ENCODE results near the gene TLL2. TPM values are rescaled to one million over a fixed set of nuclear protein-coding genes. Genes with fewer than 3 reads are reported as not detected.

The TLL2 gene
- under 1 TPM; 0.09 to 0.18 TPM for total RNA-seq

DNA sequence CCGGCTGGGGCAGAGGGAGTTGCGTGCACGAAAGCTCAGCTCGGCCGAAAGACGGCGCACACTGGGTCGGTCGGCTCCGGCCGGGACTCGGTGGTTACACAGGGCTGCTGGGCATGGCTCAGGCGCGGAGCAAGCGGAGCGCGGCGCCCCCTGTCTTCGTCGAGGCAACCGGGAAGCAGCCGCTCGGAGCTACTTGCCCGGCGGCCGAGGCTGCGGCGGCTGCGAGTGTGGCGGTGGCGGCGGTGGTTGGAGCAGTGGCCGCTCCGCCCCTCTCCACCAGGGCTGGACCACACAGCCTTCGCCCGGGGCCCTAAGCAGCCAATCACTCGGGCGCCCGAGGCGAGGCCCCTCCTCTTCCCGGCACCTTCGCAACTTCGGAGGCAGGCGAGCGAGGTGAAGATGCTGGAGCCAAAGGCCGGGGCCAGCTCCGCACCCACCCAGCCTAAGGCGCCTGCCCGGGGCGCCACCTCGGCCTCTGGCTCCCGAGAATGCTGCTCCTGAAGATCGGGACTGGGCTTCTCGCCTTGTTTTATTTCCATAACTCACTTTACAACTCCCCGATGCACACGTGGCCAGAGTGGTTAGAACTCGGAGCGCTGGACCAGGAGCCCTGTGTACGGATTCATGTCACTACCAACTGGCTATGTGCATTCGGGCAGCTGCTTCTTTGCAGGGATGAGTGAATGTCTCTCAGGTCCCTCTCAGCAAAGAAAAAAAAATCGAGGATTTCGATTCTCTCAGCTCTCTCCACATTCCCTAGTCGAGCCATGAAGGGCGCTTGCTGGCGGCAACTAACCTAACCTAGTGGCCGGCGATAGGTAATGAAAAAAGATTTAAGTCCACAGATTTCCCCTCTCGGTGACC, at the start of gene TLL2:
Gene TLL2, minus strand, starts transcription at position 229 of the 864 bp plus-strand sequence. CDS start 241 bp downstream, outside the sequence.
- ChIA-PET CTCF (interaction anchor here (0.7 to 5.7 kb wide), 24 partner anchors 9 to 1102 kb away, joined by 3 to 33 read pairs (median 4); no protein-coding TSS in a partner anchor), POLR2A (interaction anchor here (1.2 kb wide), 1 partner anchor 9 kb away, joined by 3 read pairs; no protein-coding TSS in a partner anchor)
- H3K4me3 Mint-ChIP-seq, result peak within 1 kb of the TSS; percentile 60
- intact Hi-C loops (cut with micrococcal nuclease), result loop anchor here (5.0 kb wide), 1 partner anchor 117 kb away; no protein-coding TSS in a partner anchor
- H3K4me1 Mint-ChIP-seq (ENCODE audit: low read depth), result peaks cover 13% of the 10 kb centered on the region
- DNase-seq (peak; percentile 71), ATAC-seq (peak; percentile 80)
- H3K27me3 Mint-ChIP-seq, result peaks cover 43% of the 10 kb centered on the region
- no peaks in the 10 kb centered on the region for H3K36me3 Mint-ChIP-seq (ENCODE audit: low read depth)
- no peak within 1 kb of the TSS for H3K27ac Mint-ChIP-seq
- H3K9me3 Mint-ChIP-seq, result no peaks in the 10 kb centered on the region
- TF ChIP-seq, protein P1, sequence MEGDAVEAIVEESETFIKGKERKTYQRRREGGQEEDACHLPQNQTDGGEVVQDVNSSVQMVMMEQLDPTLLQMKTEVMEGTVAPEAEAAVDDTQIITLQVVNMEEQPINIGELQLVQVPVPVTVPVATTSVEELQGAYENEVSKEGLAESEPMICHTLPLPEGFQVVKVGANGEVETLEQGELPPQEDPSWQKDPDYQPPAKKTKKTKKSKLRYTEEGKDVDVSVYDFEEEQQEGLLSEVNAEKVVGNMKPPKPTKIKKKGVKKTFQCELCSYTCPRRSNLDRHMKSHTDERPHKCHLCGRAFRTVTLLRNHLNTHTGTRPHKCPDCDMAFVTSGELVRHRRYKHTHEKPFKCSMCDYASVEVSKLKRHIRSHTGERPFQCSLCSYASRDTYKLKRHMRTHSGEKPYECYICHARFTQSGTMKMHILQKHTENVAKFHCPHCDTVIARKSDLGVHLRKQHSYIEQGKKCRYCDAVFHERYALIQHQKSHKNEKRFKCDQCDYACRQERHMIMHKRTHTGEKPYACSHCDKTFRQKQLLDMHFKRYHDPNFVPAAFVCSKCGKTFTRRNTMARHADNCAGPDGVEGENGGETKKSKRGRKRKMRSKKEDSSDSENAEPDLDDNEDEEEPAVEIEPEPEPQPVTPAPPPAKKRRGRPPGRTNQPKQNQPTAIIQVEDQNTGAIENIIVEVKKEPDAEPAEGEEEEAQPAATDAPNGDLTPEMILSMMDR (IDR thresholded peaks at IDR 0.05), result peak; percentile 34

DNA sequence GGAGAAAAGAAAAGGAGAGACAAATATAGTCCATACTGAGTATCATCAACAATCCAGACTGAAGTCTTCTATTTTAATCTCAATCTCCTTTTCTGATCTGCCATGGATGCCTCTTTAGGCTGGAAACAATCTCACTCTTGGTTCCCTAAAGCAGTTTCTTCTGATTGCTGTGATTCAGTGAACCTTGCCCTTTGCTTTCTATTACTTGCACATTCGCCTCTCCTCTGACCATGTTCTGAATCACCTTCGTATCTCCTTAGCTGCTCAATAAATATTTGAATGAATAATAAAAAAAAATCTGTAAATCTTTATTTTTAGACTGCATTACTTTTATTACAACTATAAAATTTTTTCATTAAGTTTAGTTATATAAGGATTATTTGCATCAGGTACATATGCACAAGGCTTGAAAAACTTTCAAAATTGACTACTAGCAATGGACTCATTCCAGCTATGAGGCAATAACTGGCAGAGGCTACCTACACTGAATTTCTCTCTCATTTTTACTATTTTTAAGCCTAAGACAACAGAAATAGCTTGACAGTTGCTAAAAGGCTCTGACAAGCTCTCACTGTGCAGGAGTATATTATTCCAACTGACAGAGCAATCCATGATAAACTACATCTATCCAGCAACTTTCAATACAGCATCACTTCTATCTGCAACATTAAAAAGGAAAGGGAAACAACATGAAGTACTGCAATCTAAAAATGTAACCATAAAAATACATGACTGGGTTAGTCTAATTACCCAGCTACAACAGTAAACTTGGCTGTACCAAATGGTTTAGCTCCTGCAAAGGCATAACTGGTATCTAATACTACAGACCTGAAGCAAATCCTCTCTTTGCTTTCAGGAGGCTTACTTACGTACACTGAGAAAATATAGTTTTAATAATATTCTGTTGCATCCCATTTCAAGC, 47.5 kb upstream of the TLL2 start:
- intact Hi-C loops (cut with micrococcal nuclease), result no loop called here
- CTCF ChIA-PET, result interaction anchor here (0.6 kb wide), 2 partner anchors 166 to 186 kb away, joined by 3 read pairs; no protein-coding TSS in a partner anchor
- Mint-ChIP-seq H3K4me3 (no peak overlapping the region), H3K36me3 (ENCODE audit: low read depth) (peaks cover 31% of the 10 kb centered on the region), H3K4me1 (ENCODE audit: low read depth) (peaks cover 7% of the 10 kb centered on the region), H3K27me3 (no peaks in the 10 kb centered on the region), H3K27ac (no peak overlapping the region), H3K9me3 (no peaks in the 10 kb centered on the region)
- TF ChIP-seq, protein P1 (IDR thresholded peaks at IDR 0.05), result no peak
- DNase-seq, result no peak
- POLR2A ChIA-PET, result no interaction called here
- no peak for ATAC-seq

DNA sequence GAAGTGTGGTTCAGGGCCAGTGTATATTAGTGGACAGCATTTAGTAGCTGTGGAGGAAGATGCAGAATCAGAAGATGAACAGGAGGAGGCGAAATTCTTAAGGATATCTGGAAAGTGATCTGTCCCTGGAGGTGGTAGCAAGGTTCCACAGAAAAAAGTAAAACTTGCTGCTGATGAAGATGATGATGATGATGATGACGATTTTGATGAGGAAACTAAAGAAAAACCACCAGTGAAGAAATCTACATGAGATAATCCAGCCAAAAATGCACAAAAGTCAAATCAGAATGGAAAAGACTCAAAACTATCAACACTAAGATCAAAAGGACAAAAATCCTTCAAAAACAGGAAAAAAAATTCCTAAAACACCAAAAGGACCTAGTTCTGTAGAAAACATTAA, 46.8 kb upstream of the TLL2 start:
- H3K4me3 Mint-ChIP-seq, result no peak overlapping the region
- ChIA-PET POLR2A (no interaction called here), CTCF (no interaction called here)
- H3K9me3 Mint-ChIP-seq, result no peaks in the 10 kb centered on the region
- H3K27me3 Mint-ChIP-seq, result no peaks in the 10 kb centered on the region
- peaks cover 2% of the 10 kb centered on the region for H3K4me1 Mint-ChIP-seq (ENCODE audit: low read depth)
- TF ChIP-seq, protein P1 (IDR thresholded peaks at IDR 0.05), result no peak
- H3K36me3 Mint-ChIP-seq (ENCODE audit: low read depth), result peaks cover 31% of the 10 kb centered on the region
- ATAC-seq (no peak), DNase-seq (no peak)
- no peak overlapping the region for H3K27ac Mint-ChIP-seq
- intact Hi-C loops (cut with micrococcal nuclease), result no loop called here

DNA sequence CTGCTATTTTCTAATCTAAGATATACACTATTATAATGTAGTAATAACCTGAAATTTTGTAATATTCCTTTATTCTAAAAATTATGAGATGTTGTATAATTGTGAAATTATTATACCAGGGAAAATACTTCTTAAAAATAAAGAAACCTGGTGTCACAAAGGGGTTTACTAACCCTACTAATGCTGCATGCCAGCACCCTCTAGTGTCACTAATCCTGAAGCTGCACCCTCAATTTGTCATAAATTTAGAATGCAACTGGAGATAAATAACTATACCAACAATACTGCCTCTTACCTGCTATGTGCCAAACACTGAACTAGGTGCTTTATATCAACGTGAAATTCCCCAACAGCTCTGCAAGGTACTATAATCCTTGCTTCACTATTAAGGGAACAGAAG, 42.3 kb upstream of the TLL2 start:
- no peaks in the 10 kb centered on the region for H3K9me3 Mint-ChIP-seq
- no peaks in the 10 kb centered on the region for H3K4me1 Mint-ChIP-seq (ENCODE audit: low read depth)
- no peak overlapping the region for H3K27ac Mint-ChIP-seq
- no peaks in the 10 kb centered on the region for H3K27me3 Mint-ChIP-seq
- ChIA-PET CTCF (interaction anchor here (0.7 to 2.8 kb wide), 5 partner anchors 11 to 181 kb away, joined by 3 to 7 read pairs (median 4); partner anchors contain the start of gene TLL2), POLR2A (no interaction called here)
- DNase-seq (no peak), ATAC-seq (no peak)
- TF ChIP-seq, protein P1 (IDR thresholded peaks at IDR 0.05), result peak; percentile 33
- intact Hi-C loops (cut with micrococcal nuclease), result no loop called here
- H3K4me3 Mint-ChIP-seq, result no peak overlapping the region
- H3K36me3 Mint-ChIP-seq (ENCODE audit: low read depth), result peaks cover 18% of the 10 kb centered on the region

Measured in activated CD8-positive, alpha-beta T cell treated with anti-CD3 and anti-CD28 coated beads for 36 hours (primary cell).